Neural crest cell (in vitro differentiated cells): ENCODE results near the gene CCDC30. TPM values are rescaled to one million over a fixed set of nuclear protein-coding genes. Genes with fewer than 3 reads are reported as not detected.

ENCODE experiments used
- DNase-seq: peaks from one replicate; pipeline ENCODE4 v3.0.0; 2021; ENCODE audit warnings: low read depth, mixed read lengths, low spot score
- H3K27ac Mint-ChIP-seq: one replicate; pipeline ENCODE4 v1.8.0; 2021; ENCODE audit warnings: mild to moderate bottlenecking, mixed read lengths; ENCODE audit not compliant: unreplicated experiment
- H3K27me3 Mint-ChIP-seq: 2 replicates; pipeline ENCODE4 v1.8.0; 2021; ENCODE audit warnings: low read depth, mild to moderate bottlenecking, mixed read lengths
- H3K36me3 Mint-ChIP-seq: 2 replicates; pipeline ENCODE4 v1.8.0; 2021; ENCODE audit warnings: low read depth, mild to moderate bottlenecking, mixed read lengths
- H3K4me1 Mint-ChIP-seq: 2 replicates; pipeline ENCODE4 v1.8.0; 2021; ENCODE audit warnings: mixed read lengths
- H3K4me3 Mint-ChIP-seq: one replicate; pipeline ENCODE4 v1.8.0; 2021; ENCODE audit warnings: mild to moderate bottlenecking, mixed read lengths
- H3K9me3 Mint-ChIP-seq: 2 replicates; pipeline ENCODE4 v1.8.0; 2021; ENCODE audit warnings: mixed read lengths
- CTCF ChIP-seq: fragments of 200-600 bp; sonication (generic); conservative IDR thresholded peaks from 2 replicates; pipeline ENCODE4 v1.5.0; 2021; ENCODE audit warnings: antibody characterized with exemption, mild to moderate bottlenecking
- total RNA-seq: library from RNA; stranded (reverse); gene quantifications from 2 replicates; pipeline ENCODE4 v1.2.1, GENCODE V29; 2021

The CCDC30 gene
- total RNA-seq, 1 donor from 2014 or later = 6.9 TPM

- Mint-ChIP-seq H3K27me3 (no peaks in the 10 kb centered on the region), H3K36me3 (peaks cover 50% of the 10 kb centered on the region), H3K4me1 (no peaks in the 10 kb centered on the region), H3K4me3 (no peak overlapping the region), H3K27ac (no peak overlapping the region), H3K9me3 (no peaks in the 10 kb centered on the region)
- no peak for DNase-seq
- no peak for TF ChIP-seq CTCF
These were observed 236.9 kb downstream of the CCDC30 start for GRCh38 chr1:42700006-42700405.

DNA sequence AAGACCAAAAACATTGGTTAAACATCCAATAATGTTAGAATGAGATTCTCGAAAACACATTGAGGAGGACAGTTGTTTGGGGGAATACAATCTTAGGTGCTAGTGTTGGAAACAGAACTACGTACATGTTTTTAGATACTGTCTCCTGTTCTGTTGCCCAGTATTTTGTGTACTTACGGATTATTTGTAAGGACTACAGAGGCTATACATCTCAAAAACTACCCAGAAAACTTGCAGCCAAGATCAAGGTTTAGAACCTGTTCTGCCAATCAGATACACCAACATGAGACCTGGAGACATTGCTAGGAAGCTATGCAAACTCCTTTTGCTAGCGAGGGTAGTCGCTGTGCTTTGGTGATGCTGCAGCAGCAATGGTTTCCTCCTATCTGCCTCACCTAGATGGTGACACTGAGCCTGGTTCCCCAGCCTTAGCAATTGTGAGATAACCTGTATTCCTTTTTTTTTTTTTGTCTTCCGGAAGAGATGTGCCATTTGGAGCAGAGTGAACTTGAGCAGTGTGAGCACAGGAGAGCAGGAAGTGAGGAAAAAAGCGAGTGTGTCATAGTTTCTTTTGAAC, 240.9 kb downstream of the CCDC30 start:
- Mint-ChIP-seq H3K27me3 (no peaks in the 10 kb centered on the region), H3K27ac (no peak overlapping the region), H3K36me3 (peaks cover 52% of the 10 kb centered on the region), H3K4me3 (no peak overlapping the region), H3K4me1 (no peaks in the 10 kb centered on the region), H3K9me3 (no peaks in the 10 kb centered on the region)
- DNase-seq = no peak
- TF ChIP-seq CTCF = no peak

Other genes starting within 250 kb of the CCDC30 start
- 40.2 and 42.7 TPM in 2 replicates for gene FOXJ3, start 128.1 kb upstream of the CCDC30 start, total RNA-seq
- gene RIMKLA, start 82.5 kb upstream of the CCDC30 start, total RNA-seq = 2.7 and 3.4 TPM in 2 replicates
- gene ZMYND12, start 7.3 kb upstream of the CCDC30 start, total RNA-seq = 0.61 and 0.68 TPM in 2 replicates
- gene PPCS, start 6.7 kb upstream of the CCDC30 start, total RNA-seq = 32.6 and 33.9 TPM in 2 replicates
- 69.2 and 75.2 TPM in 2 replicates for gene PPIH, start 195.1 kb downstream of the CCDC30 start, total RNA-seq
- 1,242 and 1,309 TPM in 2 replicates for gene YBX1, start 219.1 kb downstream of the CCDC30 start, total RNA-seq